A673 (cell line): ENCODE data around the gene PRKAG2.

ENCODE experiments used
- CTCF ChIP-seq: fragments of 300-800, 200-600 bp; sonication (generic); conservative IDR thresholded peaks from 2 replicates; pipeline ENCODE4 v1.5.1; 2017; ENCODE audit warnings: low read depth, mild to moderate bottlenecking, antibody characterized with exemption, low read length, moderate library complexity, mixed read lengths
- EZH2 ChIP-seq: fragments of 200-600 bp; sonication (generic); IDR thresholded peaks from 2 replicates; pipeline ENCODE4 v1.6.1; 2017; ENCODE audit warnings: borderline replicate concordance, low read depth, mild to moderate bottlenecking, mixed read lengths, antibody characterized with exemption, low read length; ENCODE audit not compliant: poor library complexity, severe bottlenecking

DNA sequence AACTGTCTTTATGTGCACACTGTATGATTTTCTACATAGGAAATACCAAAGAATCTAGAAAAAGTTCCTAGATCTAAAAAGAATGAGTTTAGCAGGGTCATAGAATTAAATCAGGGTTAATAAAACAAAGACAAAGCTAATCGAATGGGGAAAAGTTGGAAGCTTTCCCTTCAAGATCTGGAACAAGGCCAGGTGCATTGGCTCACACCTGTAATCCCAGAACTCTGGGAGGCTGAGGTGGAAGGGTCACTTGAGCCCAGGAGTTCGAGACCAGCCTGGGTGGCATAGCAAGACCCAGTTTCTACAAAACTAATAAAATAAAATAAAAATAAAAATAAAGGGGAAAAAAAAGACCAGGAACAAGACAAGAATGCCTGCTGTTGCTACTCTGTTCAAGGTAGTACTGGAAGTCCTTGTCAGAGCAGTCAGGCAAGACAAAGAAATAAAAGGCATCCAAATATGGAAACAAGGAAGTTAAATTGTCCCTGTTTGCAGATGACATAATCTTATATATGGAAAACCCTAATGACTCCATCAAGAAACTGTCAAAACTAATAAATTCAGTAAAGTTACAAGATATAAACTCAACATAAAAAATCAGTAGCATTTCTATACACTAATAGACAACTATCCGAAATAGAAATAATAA, 281.1 kb downstream of the PRKAG2 start:
- TF ChIP-seq CTCF (no peak), EZH2 (no peak)
